GM18511 (cell line): Measurements from ENCODE around the gene SCYL1.
"Not testable (repeated sequence)": the region's sequence is repeated elsewhere in the genome, so short reads cannot be mapped to it uniquely, and the experiment has no call there.

Experiments
- ATAC-seq: cut with Tn5 transposase; IDR thresholded peaks from one replicate; pipeline ENCODE4 v1.9.1; 2021; ENCODE audit warnings: mild to moderate bottlenecking, moderate library complexity; ENCODE audit not compliant: unreplicated experiment

The SCYL1 gene

GRCh38 chr11:65504674-65505465, 20.0 kb upstream of the SCYL1 start:
- no peak for ATAC-seq

- ATAC-seq: no peak
Measured at GRCh38 chr11:65505466-65506289, 19.2 kb upstream of the SCYL1 start.

GRCh38 chr11:65506290-65506771, 18.6 kb upstream of the SCYL1 start:
- no peak for ATAC-seq

- peak; percentile 51 for ATAC-seq
Measured at GRCh38 chr11:65506772-65507505, 17.9 kb upstream of the SCYL1 start.

- ATAC-seq: not testable (repeated sequence)
Measured at GRCh38 chr11:65512311-65512710, 12.6 kb upstream of the SCYL1 start.

- ATAC-seq: no peak
Measured at GRCh38 chr11:65516135-65516968, 8.5 kb upstream of the SCYL1 start.

- ATAC-seq: not testable (repeated sequence)
Measured at GRCh38 chr11:65518941-65519549, 5.8 kb upstream of the SCYL1 start.

GRCh38 chr11:65521777-65522521, 2.9 kb upstream of the SCYL1 start:
- ATAC-seq: not testable (repeated sequence)

GRCh38 chr11:65522718-65523630, 1.9 kb upstream of the SCYL1 start:
- not testable (repeated sequence) for ATAC-seq

GRCh38 chr11:65523631-65523968, 1.3 kb upstream of the SCYL1 start:
- ATAC-seq: not testable (repeated sequence)

GRCh38 chr11:65524014-65524740, 706 bp upstream of the SCYL1 start:
- no peak for ATAC-seq

- no peak for ATAC-seq
Measured at GRCh38 chr11:65525546-65526480, 930 bp downstream of the SCYL1 start.

- no peak for ATAC-seq
Measured at GRCh38 chr11:65526744-65527143, 1.9 kb downstream of the SCYL1 start.

- ATAC-seq: no peak
Measured at GRCh38 chr11:65528819-65529350, 4.0 kb downstream of the SCYL1 start.

GRCh38 chr11:65529475-65530156, 4.7 kb downstream of the SCYL1 start:
- no peak for ATAC-seq

GRCh38 chr11:65530157-65530496, 5.2 kb downstream of the SCYL1 start:
- no peak for ATAC-seq
